ENCODE measurements around the gene SMG5. TPM values are rescaled to one million over a fixed set of nuclear protein-coding genes. Genes with fewer than 3 reads are reported as not detected.

Gene SMG5
- total RNA-seq, 1 experiment from 2014 or later, result 103 TPM

GRCh38 chr1:156263288-156263655 is 19.4 kb downstream of the SMG5 start:
- Histone ChIP-seq H2BK15ac (ENCODE audit: low read depth, low read length) (no peak overlapping the region), H3K23ac (ENCODE audit: insufficient read length, low read depth, low read length) (no peak overlapping the region), H3K18ac (ENCODE audit: insufficient read length, low read depth, low read length) (no peak overlapping the region), H3K79me1 (ENCODE audit: insufficient read depth, low read depth, low read length, poor library complexity, severe bottlenecking) (no peaks in the 10 kb centered on the region), H4K20me1 (ENCODE audit: control insufficient read depth, insufficient read depth, insufficient read length) (no peaks in the 10 kb centered on the region), H3K27ac (ENCODE audit: insufficient read length, low read depth, low read length) (no peak overlapping the region), H2AK5ac (ENCODE audit: insufficient read length, low read length) (no peak overlapping the region), H2BK120ac (ENCODE audit: low read depth, low read length, poor library complexity, severe bottlenecking) (no peak overlapping the region), H4K8ac (replicated peaks; ENCODE audit: insufficient read length, low read depth, low read length) (no peak overlapping the region), H3T11ph (ENCODE audit: low read length) (no peak overlapping the region), H3K9me3 (ENCODE audit: control insufficient read depth, low read depth, low read length) (no peaks in the 10 kb centered on the region), H2BK20ac (ENCODE audit: low read depth, low read length, poor library complexity, severe bottlenecking) (no peak overlapping the region), H3K4me2 (ENCODE audit: insufficient read depth, insufficient read length, low read length) (no peak overlapping the region), H4K5ac (ENCODE audit: insufficient read length, low read depth, low read length) (no peak overlapping the region), H3K14ac (ENCODE audit: insufficient read depth, low read length) (no peak overlapping the region), H2BK5ac (ENCODE audit: insufficient read length, low read length) (no peak overlapping the region), H4K91ac (ENCODE audit: insufficient read length, low read depth, low read length) (no peak overlapping the region), H3K4ac (ENCODE audit: low read depth, low read length) (no peak overlapping the region), H3K79me2 (ENCODE audit: insufficient read depth, low read length) (no peaks in the 10 kb centered on the region), H3K9ac (ENCODE audit: extremely low read depth, insufficient read length, low read length) (no peak overlapping the region), H3K27me3 (ENCODE audit: insufficient read depth, low read length) (no peaks in the 10 kb centered on the region), H3K56ac (ENCODE audit: insufficient read length, low read depth, low read length) (no peak overlapping the region), H2AFZ (ENCODE audit: low read length) (no peak overlapping the region), H3K23me2 (ENCODE audit: insufficient read length, low read depth, low read length, poor library complexity, severe bottlenecking) (no peaks in the 10 kb centered on the region), H3K4me1 (ENCODE audit: insufficient read depth, low read length) (no peaks in the 10 kb centered on the region), H2BK12ac (ENCODE audit: insufficient read length, low read depth, low read length) (no peak overlapping the region)
- no peak overlapping the region for H3K27ac Mint-ChIP-seq
- TF ChIP-seq CTCF (conservative IDR thresholded peaks at IDR 0.05), result no peak
- H3K4me1 Mint-ChIP-seq, result no peaks in the 10 kb centered on the region
- no peaks in the 10 kb centered on the region for H3K9me3 Mint-ChIP-seq
- no peak for DNase-seq
- H3K27me3 Mint-ChIP-seq (ENCODE audit: low read depth), result no peaks in the 10 kb centered on the region
- no peak overlapping the region for H3K4me3 Mint-ChIP-seq
- WGBS (ENCODE audit: extremely low coverage, insufficient read length, low lambda C conversion rate), result no CpG with 5 or more reads among the region's 9 CpGs
- H3K36me3 Mint-ChIP-seq (ENCODE audit: insufficient read depth in 1 of 3, low read depth in 3 of 3), result peaks cover 71 to 97% (median 88%) of the 10 kb centered on the region in 3 experiments
